Left lung (tissue), 10 donors: ENCODE measurements around the gene SERPINB1. TPM values are rescaled to one million over a fixed set of nuclear protein-coding genes. Genes with fewer than 3 reads are reported as not detected.

Experiments
- ATAC-seq: fragments of 200-7000 bp; cut with Tn5 transposase; one replicate; pipeline ENCODE4 v1.9.1; 2020; ENCODE audit warnings: moderate library complexity
- DNase-seq, 4 donors: peaks; one replicate each; pipeline ENCODE4 v3.0.0-alpha.2; 2013 to 2020
- H3K27ac ChIP-seq, 2 donors: fragments of 200-600 bp; sonication (generic) in 1 of 2; one replicate each; pipeline versions ENCODE4 v1.5.0 to v1.8.0; 2020 to 2021
- H3K27me3 ChIP-seq, 2 donors: fragments of 200-600 bp; sonication (generic) in 1 of 2; one replicate each; pipeline versions ENCODE4 v1.5.0 to v1.8.0; 2020 to 2021
- H3K36me3 ChIP-seq, 2 donors: fragments of 200-600 bp; sonication (generic) in 1 of 2; one replicate each; pipeline versions ENCODE4 v1.5.0 to v1.8.0; 2020 to 2021
- H3K4me1 ChIP-seq, 2 donors: fragments of 200-600 bp; one replicate each; pipeline ENCODE4 v1.8.0; 2021
- H3K4me3 ChIP-seq, 2 donors: fragments of 200-600 bp; sonication (generic) in 1 of 2; one replicate each; pipeline versions ENCODE4 v1.5.0 to v1.8.0; 2020 to 2021; ENCODE audit warnings: mild to moderate bottlenecking in 1 of 2
- H3K9me3 ChIP-seq, 2 donors: fragments of 200-600 bp; sonication (generic) in 1 of 2; one replicate each; pipeline versions ENCODE4 v1.5.0 to v1.8.0; 2020 to 2021
- intact Hi-C, 2 donors: fragments of 100-400 bp; cut with DNase I; formaldehyde crosslinking; loops; one replicate each; pipeline versions ENCODE4 v1.11.2 to v1.14.2; 2022
- polyA plus RNA-seq, 6 donors: library from polyadenylated mRNA; unstranded; fragments of 120-200 nt; gene quantifications; one replicate each; pipeline ENCODE4 v1.2.1, GENCODE V29; 2013; ENCODE audit not compliant: insufficient read length in 6 of 6
- total RNA-seq, 2 donors: library from RNA; stranded (reverse); fragmentation: NEBNext Ultra II Directional; extraction: Animal tissue kit (Norgen Biotek cat#: 25700); gene quantifications; one replicate each; pipeline ENCODE4 v1.2.1, GENCODE V29; 2021
- TF ChIP-seq, protein P1 (sequence below), 2 donors: fragments of 200-600 bp; sonication (generic) in 1 of 2; IDR thresholded peaks; one replicate each; pipeline versions ENCODE4 v1.5.0 to v1.8.0; 2021; ENCODE audit warnings: antibody characterized with exemption in 2 of 2
- donor health status: DM: no; HTN: yes; CAD: no.
- donor health status: DM: no; HTN: no; CAD: no.

SERPINB1 gene
- total and polyA plus RNA-seq, 8 donors: 26.8 to 121 (median 30.5) TPM

DNA sequence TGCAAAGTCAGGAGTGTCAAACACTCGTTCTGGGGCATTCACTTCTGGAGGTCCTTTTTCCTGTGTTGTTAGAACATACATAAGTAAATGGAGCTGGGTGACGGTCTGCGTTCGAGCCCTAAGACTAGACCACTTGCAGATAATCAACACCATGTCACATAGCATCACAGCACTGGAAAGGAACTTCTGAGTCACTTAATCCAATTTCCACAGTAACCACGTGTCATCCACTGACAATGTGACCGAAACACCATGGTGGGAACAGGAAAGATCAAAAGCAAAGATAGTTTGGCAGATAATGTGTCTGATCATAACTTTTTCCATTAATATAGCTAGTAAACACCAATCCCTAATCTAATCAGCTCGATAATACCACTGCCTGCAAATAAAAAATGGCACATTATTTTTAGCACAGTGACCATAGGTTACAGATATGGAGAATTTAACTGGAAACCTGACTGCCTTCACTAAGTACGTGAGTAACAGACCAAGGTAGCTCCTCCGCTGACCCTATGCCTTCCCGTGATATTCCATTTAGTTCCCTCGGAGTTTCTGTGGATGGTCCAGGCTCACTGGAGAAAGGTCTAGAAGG, 41.6 kb downstream of the SERPINB1 start:
- H3K36me3 ChIP-seq: no peaks in the 10 kb centered on the region
- no peaks in the 10 kb centered on the region for H3K27me3 ChIP-seq
- intact Hi-C loops: loop anchor here in 1 of 2 donors (5.0 kb wide), 1 partner anchor 42 kb away; the partner anchor contains the start of gene SERPINB1
- ATAC-seq (no peak), DNase-seq (no peak)
- TF ChIP-seq, protein P1, sequence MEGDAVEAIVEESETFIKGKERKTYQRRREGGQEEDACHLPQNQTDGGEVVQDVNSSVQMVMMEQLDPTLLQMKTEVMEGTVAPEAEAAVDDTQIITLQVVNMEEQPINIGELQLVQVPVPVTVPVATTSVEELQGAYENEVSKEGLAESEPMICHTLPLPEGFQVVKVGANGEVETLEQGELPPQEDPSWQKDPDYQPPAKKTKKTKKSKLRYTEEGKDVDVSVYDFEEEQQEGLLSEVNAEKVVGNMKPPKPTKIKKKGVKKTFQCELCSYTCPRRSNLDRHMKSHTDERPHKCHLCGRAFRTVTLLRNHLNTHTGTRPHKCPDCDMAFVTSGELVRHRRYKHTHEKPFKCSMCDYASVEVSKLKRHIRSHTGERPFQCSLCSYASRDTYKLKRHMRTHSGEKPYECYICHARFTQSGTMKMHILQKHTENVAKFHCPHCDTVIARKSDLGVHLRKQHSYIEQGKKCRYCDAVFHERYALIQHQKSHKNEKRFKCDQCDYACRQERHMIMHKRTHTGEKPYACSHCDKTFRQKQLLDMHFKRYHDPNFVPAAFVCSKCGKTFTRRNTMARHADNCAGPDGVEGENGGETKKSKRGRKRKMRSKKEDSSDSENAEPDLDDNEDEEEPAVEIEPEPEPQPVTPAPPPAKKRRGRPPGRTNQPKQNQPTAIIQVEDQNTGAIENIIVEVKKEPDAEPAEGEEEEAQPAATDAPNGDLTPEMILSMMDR (IDR thresholded peaks at IDR 0.05): no peak
- H3K9me3 ChIP-seq: no peaks in the 10 kb centered on the region
- H3K4me1 ChIP-seq: peaks cover 0 to 55% of the 10 kb centered on the region in 2 donors
- H3K27ac ChIP-seq: peak overlapping the region in 1 of 2 donors; percentile 25
- H3K4me3 ChIP-seq: no peak overlapping the region

GRCh38 chr6:2798586-2799134, 43.0 kb downstream of the SERPINB1 start:
- Histone ChIP-seq H3K36me3 (no peaks in the 10 kb centered on the region), H3K27ac (peak overlapping the region in 1 of 2 donors; percentile 10), H3K27me3 (no peaks in the 10 kb centered on the region), H3K4me3 (no peak overlapping the region), H3K4me1 (peaks cover 0 to 60% of the 10 kb centered on the region in 2 donors), H3K9me3 (no peaks in the 10 kb centered on the region)
- intact Hi-C loops: loop anchor here in 1 of 2 donors (5.0 kb wide), 1 partner anchor 44 kb away; the partner anchor contains the start of gene SERPINB1
- ATAC-seq (no peak), DNase-seq (no peak)
- TF ChIP-seq, protein P1 (IDR thresholded peaks at IDR 0.05): no peak

GRCh38 chr6:2797564-2798031, 44.1 kb downstream of the SERPINB1 start:
- peaks cover 0 to 70% of the 10 kb centered on the region in 2 donors for H3K4me1 ChIP-seq
- no peaks in the 10 kb centered on the region for H3K27me3 ChIP-seq
- TF ChIP-seq, protein P1 (IDR thresholded peaks at IDR 0.05): no peak
- H3K4me3 ChIP-seq: no peak overlapping the region
- H3K36me3 ChIP-seq: no peaks in the 10 kb centered on the region
- intact Hi-C loops: loop anchor here in 1 of 2 donors (5.0 kb wide), 1 partner anchor 45 kb away; the partner anchor contains the start of gene SERPINB1
- no peak for DNase-seq
- H3K27ac ChIP-seq: peak overlapping the region in 1 of 2 donors; percentile 89
- no peaks in the 10 kb centered on the region for H3K9me3 ChIP-seq
- ATAC-seq: peak; percentile 73

- ATAC-seq (no peak), DNase-seq (no peak)
- peak overlapping the region in 1 of 2 donors; percentile 89 for H3K27ac ChIP-seq
- H3K9me3 ChIP-seq: no peaks in the 10 kb centered on the region
- intact Hi-C loops: loop anchor here in 1 of 2 donors (5.0 kb wide), 1 partner anchor 45 kb away; the partner anchor contains the start of gene SERPINB1
- no peak overlapping the region for H3K4me3 ChIP-seq
- H3K4me1 ChIP-seq: peaks cover 0 to 78% of the 10 kb centered on the region in 2 donors
- TF ChIP-seq, protein P1 (IDR thresholded peaks at IDR 0.05): no peak
- no peaks in the 10 kb centered on the region for H3K36me3 ChIP-seq
- no peaks in the 10 kb centered on the region for H3K27me3 ChIP-seq
Measured at GRCh38 chr6:2796861-2797260, 44.8 kb downstream of the SERPINB1 start.

GRCh38 chr6:2795956-2796355, 45.7 kb downstream of the SERPINB1 start:
- Histone ChIP-seq H3K36me3 (no peaks in the 10 kb centered on the region), H3K4me1 (peaks cover under 1 to 84% of the 10 kb centered on the region in 2 donors), H3K4me3 (no peak overlapping the region), H3K27me3 (no peaks in the 10 kb centered on the region), H3K27ac (peak overlapping the region in 1 of 2 donors; percentile 89), H3K9me3 (no peaks in the 10 kb centered on the region)
- peak in 1 of 4 donors; percentile 78 for DNase-seq
- intact Hi-C loops: loop anchor here in 1 of 2 donors (5.0 kb wide), 1 partner anchor 46 kb away; the partner anchor contains the start of gene SERPINB1
- TF ChIP-seq, protein P1 (IDR thresholded peaks at IDR 0.05): no peak
- no peak for ATAC-seq
